OCI-LY3 (cell line): ENCODE measurements around the gene ENTPD7.
"Not testable (repeated sequence)": the region's sequence is repeated elsewhere in the genome, so short reads cannot be mapped to it uniquely, and the experiment has no call there.

Source experiments
- H2AFZ ChIP-seq: fragments of 200-600, 300-600 bp; shearing (Covaris generic); 2 replicates; pipeline ENCODE4 v1.6.0; 2014; ENCODE audit warnings: antibody characterized with exemption, low read depth, low read length
- H3K27ac ChIP-seq: fragments of 200-600, 300-600 bp; sonication (generic); 2 replicates; pipeline ENCODE4 v1.5.1; 2014; ENCODE audit warnings: mild to moderate bottlenecking, low read length, moderate library complexity, mixed read lengths
- H3K27me3 ChIP-seq: fragments of 200-600, 300-600 bp; sonication (generic); 2 replicates; pipeline ENCODE4 v1.6.1; 2014; ENCODE audit warnings: low read depth, low read length, mixed read lengths
- H3K36me3 ChIP-seq: fragments of 200-600, 300-600 bp; sonication (generic); replicated peaks from 2 replicates; pipeline ENCODE3; 2014; ENCODE audit warnings: low read depth, low read length, mixed read lengths
- H3K4me1 ChIP-seq: fragments of 300-600, 200-600 bp; sonication (generic); 2 replicates; pipeline ENCODE4 v1.6.1; 2014; ENCODE audit warnings: low read length, mixed read lengths
- H3K4me2 ChIP-seq: fragments of 200-600, 300-600 bp; sonication (generic); 2 replicates; pipeline ENCODE4 v1.6.1; 2014; ENCODE audit warnings: low read length, mixed read lengths
- H3K4me3 ChIP-seq: fragments of 300-600, 200-600 bp; sonication (generic); 2 replicates; pipeline ENCODE4 v1.5.1; 2014; ENCODE audit warnings: antibody characterized with exemption, mild to moderate bottlenecking, low read length, moderate library complexity
- H3K79me2 ChIP-seq: fragments of 300-600, 200-600 bp; shearing (Covaris generic); 2 replicates; pipeline ENCODE4 v1.6.1; 2014; ENCODE audit warnings: mild to moderate bottlenecking, low read length, mixed read lengths
- H3K9ac ChIP-seq: fragments of 300-600, 200-600 bp; shearing (Covaris generic); 2 replicates; pipeline ENCODE4 v1.6.0; 2014; ENCODE audit warnings: mild to moderate bottlenecking, low read length, moderate library complexity
- H3K9me3 ChIP-seq: fragments of 200-600, 300-600 bp; shearing (Covaris generic); 2 replicates; pipeline ENCODE4 v1.6.1; 2014; ENCODE audit warnings: low read length, mixed read lengths; ENCODE audit not compliant: insufficient read depth
- H4K20me1 ChIP-seq: fragments of 200-600, 300-600 bp; sonication (generic); 2 replicates; pipeline ENCODE4 v1.6.1; 2016; ENCODE audit warnings: low read length, mixed read lengths; ENCODE audit not compliant: insufficient read depth
- CTCF ChIP-seq: fragments of 200-600, 300-600 bp; sonication (generic); IDR thresholded peaks from 2 replicates; pipeline ENCODE4 v1.5.1; 2014; ENCODE audit warnings: antibody characterized with exemption, low read length, low read depth
- EZH2phosphoT487 ChIP-seq: fragments of 200-600 bp; shearing (Covaris generic); IDR thresholded peaks from 2 replicates; pipeline ENCODE4 v1.6.1; 2018; ENCODE audit warnings: antibody characterized with exemption, mixed run types, low read depth

Gene ENTPD7

GRCh38 chr10:99623919-99624318, 35.4 kb upstream of the ENTPD7 start:
- Histone ChIP-seq H3K9ac (no peak overlapping the region), H3K27me3 (no peaks in the 10 kb centered on the region), H4K20me1 (no peaks in the 10 kb centered on the region), H3K79me2 (peaks cover 11% of the 10 kb centered on the region), H3K9me3 (no peaks in the 10 kb centered on the region), H3K36me3 (no peaks in the 10 kb centered on the region), H2AFZ (no peak overlapping the region), H3K27ac (no peak overlapping the region), H3K4me2 (no peak overlapping the region), H3K4me1 (peaks cover 16% of the 10 kb centered on the region), H3K4me3 (no peak overlapping the region)
- TF ChIP-seq CTCF (no peak), EZH2phosphoT487 (no peak)

- not testable (repeated sequence) for H3K4me2 ChIP-seq, H3K9me3 ChIP-seq, H3K36me3 ChIP-seq, H3K27me3 ChIP-seq, H2AFZ ChIP-seq, H3K4me3 ChIP-seq, H3K79me2 ChIP-seq, H3K9ac ChIP-seq, H4K20me1 ChIP-seq, H3K27ac ChIP-seq
- peaks cover 25% of the 10 kb centered on the region for H3K4me1 ChIP-seq
Observed at GRCh38 chr10:99625124-99625523, 34.2 kb upstream of the ENTPD7 start.

- H2AFZ ChIP-seq, result no peak overlapping the region
- TF ChIP-seq CTCF, result no peak
- TF ChIP-seq EZH2phosphoT487, result no peak
- H4K20me1 ChIP-seq, result no peaks in the 10 kb centered on the region
- H3K36me3 ChIP-seq, result no peaks in the 10 kb centered on the region
- H3K27ac ChIP-seq, result no peak overlapping the region
- H3K27me3 ChIP-seq, result no peaks in the 10 kb centered on the region
- H3K9me3 ChIP-seq, result no peaks in the 10 kb centered on the region
- H3K79me2 ChIP-seq, result no peaks in the 10 kb centered on the region
- H3K4me2 ChIP-seq, result peak overlapping the region; percentile 39; the same call in 1 of the 2 replicates
- no peak overlapping the region for H3K9ac ChIP-seq
- no peak overlapping the region for H3K4me3 ChIP-seq
- H3K4me1 ChIP-seq, result peaks cover 25% of the 10 kb centered on the region
Observed at GRCh38 chr10:99628923-99629624, 30.2 kb upstream of the ENTPD7 start.

GRCh38 chr10:99629625-99629978, 29.7 kb upstream of the ENTPD7 start:
- no peak overlapping the region for H2AFZ ChIP-seq
- H3K9ac ChIP-seq, result no peak overlapping the region
- H3K4me1 ChIP-seq, result peaks cover 25% of the 10 kb centered on the region
- TF ChIP-seq CTCF (no peak), EZH2phosphoT487 (no peak)
- H3K36me3 ChIP-seq, result no peaks in the 10 kb centered on the region
- H4K20me1 ChIP-seq, result no peaks in the 10 kb centered on the region
- H3K79me2 ChIP-seq, result no peaks in the 10 kb centered on the region
- H3K4me3 ChIP-seq, result no peak overlapping the region
- H3K9me3 ChIP-seq, result no peaks in the 10 kb centered on the region
- H3K27me3 ChIP-seq, result no peaks in the 10 kb centered on the region
- peak overlapping the region; percentile 39 for H3K4me2 ChIP-seq
- H3K27ac ChIP-seq, result no peak overlapping the region
